Mucosa of descending colon (tissue), 3 donors: ENCODE results near the gene PRICKLE3. TPM values are rescaled to one million over a fixed set of nuclear protein-coding genes. Genes with fewer than 3 reads are reported as not detected.
"Not testable (repeated sequence)": the region's sequence is repeated elsewhere in the genome, so short reads cannot be mapped to it uniquely, and the experiment has no call there.

Experiments
- ATAC-seq: fragments of 200-7000 bp; cut with Tn5 transposase; one replicate; pipeline ENCODE4 v1.9.1; 2020; ENCODE audit warnings: mild to moderate bottlenecking, moderate library complexity
- DNase-seq, 3 donors: peaks; one replicate each; pipeline ENCODE4 v3.0.0-alpha.2; 2020
- H3K36me3 ChIP-seq: fragments of 200-600 bp; one replicate; pipeline ENCODE4 v1.8.0; 2021; ENCODE audit warnings: low read depth, mild to moderate bottlenecking
- H3K4me1 ChIP-seq: fragments of 200-600 bp; one replicate; pipeline ENCODE4 v1.8.0; 2021; ENCODE audit warnings: low read depth, mild to moderate bottlenecking
- H3K4me3 ChIP-seq: fragments of 200-600 bp; one replicate; pipeline ENCODE4 v1.8.0; 2021; ENCODE audit warnings: mild to moderate bottlenecking
- H3K9me3 ChIP-seq: fragments of 200-600 bp; one replicate; pipeline ENCODE4 v1.8.0; 2021; ENCODE audit warnings: mild to moderate bottlenecking
- intact Hi-C, 2 donors: fragments of 100-400 bp; cut with DNase I in 1 of 2; cut with micrococcal nuclease in 1 of 2; formaldehyde crosslinking; loops; one replicate each; pipeline versions ENCODE4 v1.11.0 to v1.11.1; 2022; cut with DNase I, micrococcal nuclease
- total RNA-seq, 3 donors: library from RNA; stranded (reverse); fragmentation: NEBNext Ultra II Directional in 2 of 3; extraction: Animal tissue kit (Norgen Biotek cat#: 25700) in 2 of 3; gene quantifications; one replicate each; pipeline versions ENCODE4 v1.2.1 to v1.2.4, GENCODE V29; 2021 to 2023
- TF ChIP-seq, protein P1 (sequence below): fragments of 200-600 bp; IDR thresholded peaks from one replicate; pipeline ENCODE4 v1.8.0; 2022; ENCODE audit warnings: antibody characterized with exemption, mild to moderate bottlenecking
- donor health status: DM: no; HTN: no; CAD: no; lungs with moderate emphysema.
- donor health status: DM: no; HTN: no; CAD: no.
- donor health status: DM: no; HTN: yes; CAD: no.

Gene PRICKLE3
- total RNA-seq, 3 donors from 2014 or later: 12.5 to 15.6 (median 13.0) TPM

DNA sequence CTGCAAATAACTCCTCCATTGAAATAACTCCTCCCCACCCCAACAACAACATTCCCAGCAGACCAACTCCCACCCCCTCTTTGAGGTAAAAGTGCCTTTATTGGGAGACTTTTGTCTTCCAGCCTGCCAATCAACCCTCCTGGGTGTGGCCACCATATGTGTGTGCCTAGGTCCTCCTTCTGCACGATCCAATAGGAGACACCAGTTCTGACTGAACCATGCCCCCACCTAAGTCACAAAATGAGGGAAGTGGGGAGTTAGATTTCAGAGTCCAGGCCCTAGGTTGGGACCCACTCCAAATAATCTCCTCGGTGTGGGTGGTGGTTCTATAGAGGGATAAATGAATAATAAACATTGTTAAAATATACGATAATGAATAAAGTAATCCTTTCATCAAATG, 11.4 kb downstream of the PRICKLE3 start:
- Histone ChIP-seq H3K4me3 (no peak overlapping the region), H3K36me3 (no peaks in the 10 kb centered on the region), H3K4me1 (peaks cover 5% of the 10 kb centered on the region), H3K9me3 (no peaks in the 10 kb centered on the region)
- ATAC-seq: no peak
- TF ChIP-seq, protein P1, sequence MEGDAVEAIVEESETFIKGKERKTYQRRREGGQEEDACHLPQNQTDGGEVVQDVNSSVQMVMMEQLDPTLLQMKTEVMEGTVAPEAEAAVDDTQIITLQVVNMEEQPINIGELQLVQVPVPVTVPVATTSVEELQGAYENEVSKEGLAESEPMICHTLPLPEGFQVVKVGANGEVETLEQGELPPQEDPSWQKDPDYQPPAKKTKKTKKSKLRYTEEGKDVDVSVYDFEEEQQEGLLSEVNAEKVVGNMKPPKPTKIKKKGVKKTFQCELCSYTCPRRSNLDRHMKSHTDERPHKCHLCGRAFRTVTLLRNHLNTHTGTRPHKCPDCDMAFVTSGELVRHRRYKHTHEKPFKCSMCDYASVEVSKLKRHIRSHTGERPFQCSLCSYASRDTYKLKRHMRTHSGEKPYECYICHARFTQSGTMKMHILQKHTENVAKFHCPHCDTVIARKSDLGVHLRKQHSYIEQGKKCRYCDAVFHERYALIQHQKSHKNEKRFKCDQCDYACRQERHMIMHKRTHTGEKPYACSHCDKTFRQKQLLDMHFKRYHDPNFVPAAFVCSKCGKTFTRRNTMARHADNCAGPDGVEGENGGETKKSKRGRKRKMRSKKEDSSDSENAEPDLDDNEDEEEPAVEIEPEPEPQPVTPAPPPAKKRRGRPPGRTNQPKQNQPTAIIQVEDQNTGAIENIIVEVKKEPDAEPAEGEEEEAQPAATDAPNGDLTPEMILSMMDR: no peak
- intact Hi-C loops: no loop called here
- no peak for DNase-seq

DNA sequence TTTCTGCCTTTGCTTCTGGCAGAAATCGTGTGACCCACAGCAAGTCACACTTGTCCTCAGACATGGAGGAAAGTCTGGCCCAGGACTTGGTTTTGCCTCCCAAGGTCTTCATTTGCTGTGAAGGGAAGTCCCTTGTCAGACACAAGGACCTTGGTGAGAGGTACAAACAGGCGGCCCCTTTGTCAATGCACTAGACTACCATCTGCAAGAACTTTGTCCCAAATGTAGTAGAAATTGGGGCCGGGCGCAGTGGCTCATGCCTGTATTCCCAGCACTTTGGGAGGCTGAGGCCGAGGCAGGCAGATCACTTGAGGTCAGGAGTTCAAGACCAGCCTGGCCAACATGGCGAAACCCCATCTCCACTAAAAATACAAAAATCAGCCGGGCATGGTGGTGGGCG, 12.6 kb downstream of the PRICKLE3 start:
- H3K4me1 ChIP-seq, intact Hi-C loops, H3K36me3 ChIP-seq, ATAC-seq, H3K4me3 ChIP-seq, DNase-seq, H3K9me3 ChIP-seq: not testable (repeated sequence)

DNA sequence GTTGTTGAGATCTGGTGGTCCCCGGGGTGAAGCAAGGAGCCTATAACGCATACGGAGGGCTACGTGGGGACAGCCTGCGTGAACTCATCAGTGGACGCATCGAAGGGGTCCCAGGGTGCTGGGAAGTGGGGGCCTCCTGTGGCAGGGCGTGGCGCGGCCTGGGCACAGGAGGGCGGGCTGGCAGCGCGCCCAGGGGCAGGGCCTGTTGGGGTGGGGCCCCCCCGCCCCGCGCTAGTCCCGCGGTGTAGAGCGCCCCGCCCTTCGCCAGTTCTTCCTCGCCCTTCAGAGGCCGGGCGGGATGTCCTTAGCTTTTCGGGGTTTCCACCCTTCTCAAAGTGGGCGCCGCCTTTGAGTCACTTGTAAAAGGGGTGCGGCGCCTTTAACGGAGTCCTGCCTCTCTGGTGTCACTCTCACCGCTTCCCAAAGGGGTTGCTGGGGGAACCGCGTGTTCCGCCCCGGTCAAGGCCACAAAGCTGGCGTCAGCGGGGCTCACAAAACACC, 13.8 kb downstream of the PRICKLE3 start:
- H3K4me1 ChIP-seq: peaks cover 8% of the 10 kb centered on the region
- TF ChIP-seq, protein P1: no peak
- ATAC-seq (peak; percentile 85), DNase-seq (peak; percentile 84 to 90 (median 86))
- no peaks in the 10 kb centered on the region for H3K36me3 ChIP-seq
- no peaks in the 10 kb centered on the region for H3K9me3 ChIP-seq
- intact Hi-C loops: no loop called here
- peak overlapping the region; percentile 22 for H3K4me3 ChIP-seq

DNA sequence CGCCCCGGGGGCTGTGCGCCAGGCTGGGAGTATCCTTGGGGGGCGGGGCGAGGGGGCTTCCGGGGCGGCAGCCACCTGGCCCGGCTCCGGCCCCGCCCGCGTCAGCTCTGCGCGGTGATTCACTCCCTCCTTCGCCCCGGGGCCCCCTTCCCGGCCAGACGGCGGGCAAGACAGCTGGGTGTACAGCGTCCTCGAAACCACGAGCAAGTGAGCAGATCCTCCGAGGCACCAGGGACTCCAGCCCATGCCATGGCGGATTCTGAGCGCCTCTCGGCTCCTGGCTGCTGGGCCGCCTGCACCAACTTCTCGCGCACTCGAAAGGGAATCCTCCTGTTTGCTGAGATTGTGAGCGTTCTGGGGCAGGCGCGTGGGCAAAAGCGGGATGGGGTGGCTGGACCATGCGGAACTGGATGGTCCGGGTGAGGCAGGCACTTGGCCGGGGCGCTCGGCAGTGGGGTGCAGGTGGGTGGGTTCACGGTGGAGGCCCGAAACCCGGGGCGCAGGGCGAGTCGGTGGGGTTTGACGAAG, 14.4 kb downstream of the PRICKLE3 start, which contains the start of gene PLP2:
Gene PLP2 (plus strand): TSS at position 147 of the 528 bp plus-strand sequence. CDS start 103 bp downstream, at position 250.
- Histone ChIP-seq H3K36me3 (no peaks in the 10 kb centered on the region), H3K4me3 (peak within 1 kb of the TSS; percentile 22), H3K9me3 (no peaks in the 10 kb centered on the region), H3K4me1 (peaks cover 8% of the 10 kb centered on the region)
- DNase-seq (peak; percentile 65 to 85 (median 79)), ATAC-seq (peak; percentile 65)
- intact Hi-C loops: no loop called here
- TF ChIP-seq, protein P1: no peak

DNA sequence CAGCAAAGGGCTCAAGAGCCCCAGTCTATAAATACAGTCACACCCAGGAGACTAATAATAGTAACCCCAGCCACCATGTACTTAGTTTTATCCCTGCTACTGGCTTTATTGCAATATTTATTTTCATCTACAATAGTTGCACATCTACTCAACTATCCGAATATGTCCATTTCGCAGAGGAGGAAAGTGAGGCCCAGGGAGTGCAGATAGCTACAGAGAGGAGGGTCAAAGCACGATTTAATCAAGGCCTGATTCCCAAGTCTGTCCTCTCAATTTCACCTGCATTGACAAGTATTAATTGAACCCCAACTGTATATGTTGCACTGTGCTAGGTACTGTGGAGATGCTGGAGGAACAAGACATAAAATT, 18.4 kb downstream of the PRICKLE3 start:
- no peak for ATAC-seq
- intact Hi-C loops: no loop called here
- no peak for DNase-seq

More for the DNA sequence above, 18.4 kb downstream of the PRICKLE3 start:
- H3K36me3 ChIP-seq: no peaks in the 10 kb centered on the region
- H3K4me3 ChIP-seq: no peak overlapping the region
- H3K4me1 ChIP-seq: peaks cover 3% of the 10 kb centered on the region
- TF ChIP-seq, protein P1: no peak
- H3K9me3 ChIP-seq: no peaks in the 10 kb centered on the region
